Spinal cord (tissue), 10 donors: ENCODE data around the gene DNAH6. TPM values are rescaled to one million over a fixed set of nuclear protein-coding genes. Genes with fewer than 3 reads are reported as not detected.

Experiments
- DNase-seq, 6 donors: peaks; one replicate each; pipeline versions ENCODE4 v3.0.0 to v3.0.0-alpha.2; 2013 to 2015; ENCODE audit warnings: low spot score in 6 of 6, low read depth in 4 of 6
- H3K27ac ChIP-seq: one replicate; pipeline ENCODE4 v1.5.1; 2013; ENCODE audit warnings: low read depth, low read length, control low read depth
- H3K27me3 ChIP-seq: one replicate; pipeline ENCODE4 v1.6.1; 2013; ENCODE audit warnings: low read length; ENCODE audit not compliant: control insufficient read depth, insufficient read depth
- H3K36me3 ChIP-seq: one replicate; pipeline ENCODE4 v1.6.1; 2013; ENCODE audit warnings: low read length; ENCODE audit not compliant: control insufficient read depth, insufficient read depth
- H3K4me1 ChIP-seq: one replicate; pipeline ENCODE4 v1.6.1; 2013; ENCODE audit warnings: low read length; ENCODE audit not compliant: control insufficient read depth, insufficient read depth
- H3K4me3 ChIP-seq: one replicate; pipeline ENCODE4 v1.5.1; 2013; ENCODE audit warnings: low read depth, low read length, control low read depth
- H3K9me3 ChIP-seq: one replicate; pipeline ENCODE4 v1.6.1; 2013; ENCODE audit warnings: low read length; ENCODE audit not compliant: control insufficient read depth, insufficient read depth
- WGBS: methylation state at CpG from one replicate; pipeline ENCODE4 v1.1.5; 2013; ENCODE audit warnings: missing lambda C conversion rate; ENCODE audit not compliant: insufficient coverage; 5-methylcytosine and 5-hydroxymethylcytosine counted together
- polyA plus RNA-seq, 2 donors: library from polyadenylated mRNA; unstranded; fragments of 120-200 nt; gene quantifications; one replicate each; pipeline ENCODE4 v1.2.1, GENCODE V29; 2013; ENCODE audit not compliant: insufficient read length in 2 of 2
- total RNA-seq, 2 donors: library from RNA; depleted of rRNA in 1 of 2; stranded (reverse); fragments of 120-200 nt in 1 of 2; fragments of >200 nt in 1 of 2; gene quantifications; one replicate each; pipeline versions ENCODE4 v1.2.3 to v1.2.4, GENCODE V29; 2013 to 2014
- donor health status: healthy.

Gene DNAH6
- total and polyA plus RNA-seq, 4 donors, result 1.6 to 7.8 (median 4.7) TPM

DNA sequence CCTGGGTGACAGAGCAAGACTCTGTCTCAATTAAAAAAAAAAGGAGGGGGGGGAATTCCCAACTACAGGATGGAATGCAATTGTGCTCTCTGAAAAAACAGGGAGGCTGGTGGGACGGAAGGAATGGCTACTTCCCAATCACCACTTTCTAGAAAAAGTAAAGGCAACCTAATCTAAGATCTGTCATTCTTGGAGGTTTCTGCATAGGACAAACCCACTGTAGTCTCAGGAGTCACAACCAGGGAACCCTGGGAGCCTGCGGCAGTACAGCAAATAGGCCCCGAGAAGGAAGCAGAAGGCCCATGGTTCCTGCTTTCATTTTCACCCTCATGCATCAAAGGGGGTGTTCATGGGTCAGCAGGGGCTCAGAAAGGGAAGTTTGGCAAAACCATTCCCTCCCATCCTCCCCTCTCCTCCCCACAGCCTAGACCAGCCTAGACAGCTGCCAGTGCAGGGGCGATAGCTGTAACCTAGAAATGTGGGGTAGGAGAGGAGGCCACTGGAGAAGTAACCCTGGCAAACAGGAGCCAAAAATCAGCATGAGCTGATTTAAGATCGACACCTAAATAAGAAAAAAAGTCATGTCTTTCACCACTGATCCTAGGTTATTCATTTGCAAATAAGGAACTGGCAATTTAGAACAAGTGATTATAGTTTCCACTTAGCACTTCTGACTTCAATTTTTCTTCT, 316.6 kb downstream of the DNAH6 start:
- WGBS, result no CpG with 5 or more reads among the region's 5 CpGs
- peaks cover 2% of the 10 kb centered on the region for H3K9me3 ChIP-seq
- H3K4me3 ChIP-seq, result no peak overlapping the region
- no peak overlapping the region for H3K27ac ChIP-seq
- no peaks in the 10 kb centered on the region for H3K27me3 ChIP-seq
- peaks cover 3% of the 10 kb centered on the region for H3K36me3 ChIP-seq
- peaks cover 9% of the 10 kb centered on the region for H3K4me1 ChIP-seq
- peak in 4 of 6 donors; percentile 3 to 24 (median 12) for DNase-seq

- Histone ChIP-seq H3K36me3 (peaks cover 3% of the 10 kb centered on the region), H3K4me3 (no peak overlapping the region), H3K9me3 (peaks cover 2% of the 10 kb centered on the region), H3K4me1 (peaks cover 9% of the 10 kb centered on the region), H3K27me3 (no peaks in the 10 kb centered on the region), H3K27ac (no peak overlapping the region)
- no peak for DNase-seq
- WGBS, result 81% methylated on average over 11 of the region's 12 CpGs
These were observed 317.3 kb downstream of the DNAH6 start for GRCh38 chr2:84833481-84834150.

DNA sequence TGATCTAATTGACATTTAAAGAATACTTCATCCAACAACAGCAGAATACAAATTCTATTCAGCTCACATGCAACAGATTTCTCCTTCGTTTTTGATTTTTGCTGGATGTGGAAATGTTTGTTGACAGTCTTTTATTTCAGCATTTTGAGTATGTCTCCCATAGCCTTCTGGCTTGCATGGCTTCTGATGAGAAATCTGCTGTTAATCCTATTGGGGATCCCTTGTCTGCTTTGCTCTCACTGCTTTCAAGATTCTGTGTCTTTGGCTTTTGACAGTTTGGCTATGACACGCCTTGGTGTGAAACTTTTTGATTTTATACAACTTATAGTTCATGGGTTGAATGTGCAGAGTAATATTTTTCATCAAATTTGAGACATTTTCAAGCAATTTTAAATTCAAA, 319.9 kb downstream of the DNAH6 start:
- Histone ChIP-seq H3K27me3 (no peaks in the 10 kb centered on the region), H3K27ac (no peak overlapping the region), H3K36me3 (no peaks in the 10 kb centered on the region), H3K4me3 (no peak overlapping the region), H3K9me3 (peaks cover 2% of the 10 kb centered on the region), H3K4me1 (peaks cover 9% of the 10 kb centered on the region)
- no CpG with 5 or more reads among the region's 2 CpGs for WGBS
- DNase-seq, result no peak

DNA sequence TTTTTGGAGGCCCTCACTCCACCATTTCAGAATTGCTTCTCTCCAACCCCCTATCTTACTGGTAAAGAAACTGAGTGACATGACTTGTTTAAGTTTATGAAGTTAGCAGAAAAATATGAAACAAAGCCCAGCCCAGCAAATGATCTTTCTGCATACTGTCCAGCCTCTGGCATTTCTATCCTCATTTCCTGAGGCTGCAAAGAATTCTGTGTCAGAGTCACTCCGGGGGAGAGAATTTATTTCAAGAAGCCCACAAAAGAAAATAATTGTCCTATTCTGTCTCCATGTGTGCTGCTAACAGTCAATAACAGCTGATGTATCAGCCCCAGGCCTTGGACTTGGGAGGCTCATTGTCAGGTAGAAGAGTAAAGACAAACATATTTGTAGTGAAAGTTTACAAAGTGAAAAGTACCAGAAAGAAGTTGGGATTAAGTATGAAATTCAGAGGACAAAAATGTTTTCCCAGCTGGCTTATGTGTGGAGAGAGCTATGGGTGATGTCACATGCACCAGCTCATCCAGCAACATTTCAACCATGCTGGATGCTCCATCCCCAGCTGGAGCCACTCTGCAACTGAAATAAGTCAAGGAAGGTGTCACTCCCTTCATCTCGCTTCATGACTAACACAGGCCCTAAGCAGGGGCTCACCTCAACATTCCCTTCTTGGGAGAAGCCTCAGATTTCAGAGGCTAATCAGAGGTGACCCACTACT, 322.3 kb downstream of the DNAH6 start:
- 86% methylated on average over 1 of the region's 2 CpGs for WGBS

GRCh38 chr2:84839851-84840250, 323.6 kb downstream of the DNAH6 start:
- Histone ChIP-seq H3K4me1 (no peaks in the 10 kb centered on the region), H3K4me3 (no peak overlapping the region), H3K36me3 (no peaks in the 10 kb centered on the region), H3K9me3 (peaks cover 2% of the 10 kb centered on the region), H3K27ac (no peak overlapping the region), H3K27me3 (no peaks in the 10 kb centered on the region)
- 92% methylated on average over 4 of the region's 4 CpGs for WGBS
- DNase-seq, result no peak

More for the DNA sequence above, 322.3 kb downstream of the DNAH6 start:
- Histone ChIP-seq H3K27me3 (no peaks in the 10 kb centered on the region), H3K36me3 (no peaks in the 10 kb centered on the region), H3K9me3 (peaks cover 2% of the 10 kb centered on the region), H3K27ac (no peak overlapping the region), H3K4me1 (no peaks in the 10 kb centered on the region), H3K4me3 (no peak overlapping the region)
- DNase-seq, result no peak

- Histone ChIP-seq H3K4me3 (no peak overlapping the region), H3K36me3 (no peaks in the 10 kb centered on the region), H3K4me1 (no peaks in the 10 kb centered on the region), H3K27me3 (no peaks in the 10 kb centered on the region), H3K27ac (no peak overlapping the region), H3K9me3 (no peaks in the 10 kb centered on the region)
- no peak for DNase-seq
- WGBS, result 70% methylated on average over 3 of the region's 3 CpGs
These were observed 324.0 kb downstream of the DNAH6 start for GRCh38 chr2:84840306-84840705.

DNA sequence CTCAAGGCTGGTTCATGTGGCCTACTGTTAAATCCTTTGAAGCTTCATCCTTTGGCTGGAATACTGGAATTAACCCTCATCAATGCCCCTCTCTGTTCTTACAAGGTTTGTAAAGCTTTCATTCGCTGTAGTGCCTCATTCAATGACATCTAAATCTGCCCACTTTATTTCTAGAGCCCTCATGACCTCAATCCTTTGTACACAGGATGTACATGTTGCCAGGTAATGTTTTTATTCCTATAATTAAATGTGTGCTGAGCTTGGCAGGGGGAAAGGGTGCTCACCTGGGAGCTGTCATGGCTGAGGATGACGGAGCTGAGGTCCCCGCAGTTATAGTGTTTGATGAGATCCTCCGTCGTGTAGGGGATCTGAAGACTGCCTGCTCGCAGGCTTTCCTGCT, 325.3 kb downstream of the DNAH6 start:
- no peaks in the 10 kb centered on the region for H3K9me3 ChIP-seq
- no peaks in the 10 kb centered on the region for H3K27me3 ChIP-seq
- DNase-seq, result no peak
- H3K27ac ChIP-seq, result no peak overlapping the region
- 88% methylated on average over 5 of the region's 6 CpGs for WGBS
- H3K36me3 ChIP-seq, result no peaks in the 10 kb centered on the region
- H3K4me3 ChIP-seq, result no peak overlapping the region
- H3K4me1 ChIP-seq, result no peaks in the 10 kb centered on the region

GRCh38 chr2:84844141-84844540, 327.8 kb downstream of the DNAH6 start:
- Histone ChIP-seq H3K4me3 (no peak overlapping the region), H3K9me3 (no peaks in the 10 kb centered on the region), H3K27me3 (no peaks in the 10 kb centered on the region), H3K4me1 (no peaks in the 10 kb centered on the region), H3K27ac (no peak overlapping the region), H3K36me3 (no peaks in the 10 kb centered on the region)
- WGBS, result 100% methylated on average over 3 of the region's 8 CpGs
- no peak for DNase-seq

DNA sequence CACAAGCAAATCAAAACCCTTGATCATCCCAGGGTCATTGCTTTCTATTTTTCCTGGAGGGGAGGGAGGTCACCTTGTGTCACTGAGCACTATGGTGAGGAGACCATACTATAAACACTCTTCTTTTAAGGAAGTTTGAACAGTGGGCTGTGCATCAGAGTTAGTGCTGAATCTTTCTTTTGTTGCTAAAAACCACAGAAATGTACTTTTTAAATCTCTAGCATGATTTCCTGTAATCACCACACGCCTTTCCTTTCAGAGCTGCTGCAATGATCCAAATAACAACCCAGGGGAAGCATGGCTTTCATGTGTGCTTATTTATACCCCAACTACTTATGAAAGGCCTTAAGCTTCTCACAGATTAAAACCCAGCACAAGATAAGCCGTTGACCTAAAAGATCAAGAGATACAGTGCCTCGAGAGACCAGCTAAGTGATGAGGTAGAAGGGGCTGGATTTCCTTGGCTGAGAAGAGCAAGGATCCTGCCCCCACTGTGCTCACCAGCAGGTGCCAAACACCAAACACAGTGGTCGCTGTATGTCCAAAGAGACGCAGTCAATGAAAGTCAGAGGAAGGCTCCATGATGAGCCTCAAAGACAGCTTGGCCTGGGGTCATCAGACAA, 329.9 kb downstream of the DNAH6 start:
- Histone ChIP-seq H3K4me1 (no peaks in the 10 kb centered on the region), H3K27me3 (no peaks in the 10 kb centered on the region), H3K36me3 (no peaks in the 10 kb centered on the region), H3K4me3 (no peak overlapping the region), H3K9me3 (no peaks in the 10 kb centered on the region), H3K27ac (no peak overlapping the region)
- no peak for DNase-seq
- WGBS, result 80% methylated on average over 1 of the region's 5 CpGs
